Epithelial cell of esophagus (primary cell): Measurements from ENCODE around the gene CEMIP.
A peak's percentile ranks its signal among the peaks of the same experiment; 100 is the strongest.

ENCODE experiments used
- DNase-seq: peaks from one replicate; pipeline ENCODE4 v3.0.0; 2010; ENCODE audit warnings: low read depth
- H3K4me3 ChIP-seq: 2 replicates; pipeline ENCODE4 v1.5.1; 2011; ENCODE audit warnings: mild to moderate bottlenecking, low read length, control low read depth
- TF ChIP-seq, protein P1 (sequence below): IDR thresholded peaks from 2 replicates; pipeline ENCODE4 v1.5.1; 2011; ENCODE audit warnings: low read depth, mild to moderate bottlenecking, low read length, control low read depth, inconsistent platforms; ENCODE audit not compliant: insufficient read depth; ENCODE audit errors: missing control alignments

CEMIP gene

DNA sequence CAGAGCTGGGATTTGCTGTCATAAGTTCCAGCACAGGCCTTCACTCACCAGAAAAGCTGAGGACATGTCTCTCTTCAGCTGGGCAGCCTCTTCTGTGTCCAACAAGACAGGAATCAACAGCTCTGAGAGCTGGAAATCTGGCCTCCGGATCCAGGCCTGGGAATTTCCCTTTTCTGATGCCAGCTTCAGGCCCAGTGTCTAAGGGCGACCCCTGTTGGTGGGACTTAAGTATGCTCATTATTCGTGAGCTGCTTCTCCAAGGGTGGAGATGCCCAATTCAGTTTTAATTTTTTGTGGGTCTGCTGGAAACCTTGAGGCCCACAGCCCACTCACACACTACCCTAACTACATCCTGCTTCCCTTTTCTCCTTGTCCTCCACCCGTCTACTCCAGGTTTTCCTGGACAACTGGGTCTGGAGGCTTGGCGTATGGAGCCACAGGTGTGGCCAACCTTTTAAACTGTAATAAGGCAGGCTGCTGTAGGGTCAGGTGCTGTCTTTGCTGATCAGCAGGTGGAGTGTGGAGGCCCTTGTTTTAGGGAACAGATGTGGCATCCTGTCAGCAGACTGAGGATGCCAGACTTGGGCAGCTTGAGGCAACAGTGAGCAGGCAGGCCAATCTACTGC is 2.6 kb upstream of the CEMIP start:
- no peak overlapping the region for H3K4me3 ChIP-seq
- peak; percentile 87 for DNase-seq
- TF ChIP-seq, protein P1, sequence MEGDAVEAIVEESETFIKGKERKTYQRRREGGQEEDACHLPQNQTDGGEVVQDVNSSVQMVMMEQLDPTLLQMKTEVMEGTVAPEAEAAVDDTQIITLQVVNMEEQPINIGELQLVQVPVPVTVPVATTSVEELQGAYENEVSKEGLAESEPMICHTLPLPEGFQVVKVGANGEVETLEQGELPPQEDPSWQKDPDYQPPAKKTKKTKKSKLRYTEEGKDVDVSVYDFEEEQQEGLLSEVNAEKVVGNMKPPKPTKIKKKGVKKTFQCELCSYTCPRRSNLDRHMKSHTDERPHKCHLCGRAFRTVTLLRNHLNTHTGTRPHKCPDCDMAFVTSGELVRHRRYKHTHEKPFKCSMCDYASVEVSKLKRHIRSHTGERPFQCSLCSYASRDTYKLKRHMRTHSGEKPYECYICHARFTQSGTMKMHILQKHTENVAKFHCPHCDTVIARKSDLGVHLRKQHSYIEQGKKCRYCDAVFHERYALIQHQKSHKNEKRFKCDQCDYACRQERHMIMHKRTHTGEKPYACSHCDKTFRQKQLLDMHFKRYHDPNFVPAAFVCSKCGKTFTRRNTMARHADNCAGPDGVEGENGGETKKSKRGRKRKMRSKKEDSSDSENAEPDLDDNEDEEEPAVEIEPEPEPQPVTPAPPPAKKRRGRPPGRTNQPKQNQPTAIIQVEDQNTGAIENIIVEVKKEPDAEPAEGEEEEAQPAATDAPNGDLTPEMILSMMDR: peak; percentile 68

DNA sequence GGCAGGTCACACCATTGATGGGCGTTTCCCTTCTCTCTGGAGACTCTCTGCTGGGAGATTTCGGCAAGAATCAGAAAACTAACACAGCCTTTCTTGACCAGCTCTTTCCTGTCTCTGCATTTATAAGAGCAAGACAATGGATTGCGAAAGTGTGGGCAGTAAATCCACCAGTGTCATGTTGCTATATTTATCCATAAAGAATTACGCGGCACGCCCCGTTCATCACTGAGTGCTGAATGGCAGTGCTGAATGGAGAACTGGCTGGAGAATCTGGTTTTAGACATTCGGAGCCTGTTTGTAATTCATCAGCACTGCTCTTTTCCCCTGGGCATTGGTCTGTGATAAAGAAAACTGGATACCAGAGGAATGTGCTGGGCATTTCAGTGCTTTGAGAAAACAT is 2.0 kb upstream of the CEMIP start:
- TF ChIP-seq, protein P1: no peak
- H3K4me3 ChIP-seq: no peak overlapping the region
- DNase-seq: peak; percentile 98

DNA sequence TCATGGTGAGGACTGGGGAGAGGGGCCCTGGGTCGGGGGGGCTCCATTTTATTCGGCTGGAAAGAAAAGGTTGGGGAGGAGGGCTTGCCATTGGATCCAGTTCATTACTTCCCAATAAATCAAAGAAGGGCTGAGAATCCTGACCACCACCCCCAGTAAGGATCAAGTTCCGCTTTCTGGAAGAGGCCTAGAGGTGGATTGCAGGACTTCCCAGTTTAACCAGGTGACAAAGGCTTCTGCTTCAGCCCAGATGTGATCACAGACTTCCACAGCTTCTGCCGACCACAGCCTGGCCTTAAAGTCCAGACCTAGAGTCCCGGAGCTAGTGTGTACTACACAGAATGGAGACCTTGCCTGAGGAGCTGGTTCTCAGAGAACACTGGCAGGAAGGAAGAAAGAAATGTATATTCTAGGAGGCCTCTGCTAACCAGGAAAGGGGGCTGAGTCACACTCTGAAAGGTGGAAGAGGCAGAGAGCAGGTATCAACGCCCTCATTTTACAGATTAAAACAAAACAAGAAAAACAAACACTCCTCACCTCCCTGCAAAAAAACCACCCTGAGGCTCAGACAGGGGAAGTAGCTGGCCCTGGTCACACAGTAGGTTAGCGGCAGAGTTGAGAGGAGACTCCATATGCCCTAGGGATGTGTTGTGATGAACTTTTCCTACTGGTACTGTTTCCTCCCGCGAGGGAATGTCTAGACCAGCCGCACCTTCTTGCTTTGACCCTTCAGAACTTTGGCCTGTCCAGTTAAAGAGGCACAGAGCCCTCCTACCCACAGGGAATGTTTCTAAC is 1.1 kb upstream of the CEMIP start:
- TF ChIP-seq, protein P1: no peak
- no peak overlapping the region for H3K4me3 ChIP-seq
- DNase-seq: peak; percentile 81

DNA sequence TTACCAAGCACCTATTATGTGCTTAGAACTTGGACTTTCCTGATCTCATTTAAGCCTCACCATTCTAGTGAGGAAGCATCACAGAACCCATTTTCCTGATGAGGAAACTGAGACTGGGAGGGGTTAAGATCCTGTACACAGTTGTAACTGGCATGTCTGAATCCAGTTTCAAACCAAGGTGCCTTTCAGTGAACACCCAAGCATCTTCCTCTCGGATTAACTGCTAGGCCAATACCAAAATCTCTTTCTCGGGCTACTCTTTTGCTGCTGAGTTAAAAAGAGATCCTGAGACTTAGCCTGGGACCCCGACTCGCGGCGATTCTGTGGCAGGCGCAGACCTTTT is 578 bp upstream of the CEMIP start:
- no peak for DNase-seq
- H3K4me3 ChIP-seq: peak overlapping the region; percentile 13
- TF ChIP-seq, protein P1: no peak

DNA sequence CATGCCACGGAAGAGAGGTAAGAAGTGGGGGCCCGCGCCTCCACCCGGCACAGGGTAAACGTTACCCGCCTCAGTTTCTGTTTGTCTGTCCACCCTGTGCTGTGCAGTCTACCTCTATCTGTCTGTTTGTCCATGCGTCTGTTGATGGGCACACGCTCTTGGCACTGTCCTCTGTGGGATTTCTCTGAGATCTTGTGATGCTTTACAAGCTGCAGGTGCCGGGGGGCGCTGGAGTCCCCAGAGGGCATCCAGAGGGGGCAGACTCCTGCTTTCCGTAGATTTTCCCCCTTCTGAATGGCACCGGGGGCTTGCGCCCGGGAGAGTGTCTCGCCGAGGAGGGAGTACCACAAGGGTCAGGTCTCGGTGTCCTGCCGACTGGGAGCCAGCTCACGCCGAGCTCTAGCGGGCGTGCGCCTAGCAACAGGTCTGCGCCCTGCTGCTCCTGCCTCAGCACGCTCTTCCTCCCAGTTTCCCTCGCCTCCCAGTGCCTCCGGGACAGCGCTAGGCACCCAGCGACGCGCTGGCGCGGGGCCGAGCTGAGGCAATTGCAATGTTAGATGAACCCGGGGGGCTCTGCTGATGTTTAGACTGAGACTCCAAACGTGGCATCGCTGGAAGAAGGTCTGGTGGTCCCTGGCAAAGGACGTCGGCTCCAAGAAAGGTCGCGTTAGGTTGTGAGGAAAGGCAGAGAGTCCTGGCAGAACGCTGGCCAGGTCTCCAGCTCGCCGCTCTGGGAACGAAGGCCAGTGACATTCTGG is 667 bp downstream of the CEMIP start:
- peak overlapping the region; percentile 51 for H3K4me3 ChIP-seq
- TF ChIP-seq, protein P1: no peak
- DNase-seq: peak; percentile 80

GRCh38 chr15:80780416-80781221 is 1.4 kb downstream of the CEMIP start:
- peak; percentile 70 for DNase-seq
- H3K4me3 ChIP-seq: peak overlapping the region; percentile 51
- TF ChIP-seq, protein P1: no peak
